ENCODE measurements around the gene CYTH3.
"Not testable (repeated sequence)": the region's sequence is repeated elsewhere in the genome, so short reads cannot be mapped to it uniquely, and the experiment has no call there.

CYTH3 gene

GRCh38 chr7:6163402-6163801, 109.0 kb downstream of the CYTH3 start:
- no peak for DNase-seq

- no peak for DNase-seq
Observed at GRCh38 chr7:6162650-6163366, 109.6 kb downstream of the CYTH3 start.

DNA sequence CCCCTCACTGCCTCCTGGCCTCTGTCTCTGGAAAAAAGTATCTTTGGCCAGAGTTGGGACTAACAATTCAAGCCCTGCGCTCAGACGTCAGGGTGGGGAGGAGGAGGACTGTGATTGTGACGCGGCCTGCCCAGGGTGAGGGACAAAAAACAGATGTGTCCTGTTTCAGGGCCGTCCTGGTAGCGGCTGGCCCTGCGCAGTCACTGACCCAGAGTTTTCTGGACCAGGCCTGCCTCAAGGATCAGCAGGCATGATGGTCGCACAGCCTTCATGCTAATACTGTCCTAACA, 110.1 kb downstream of the CYTH3 start:
- no peak for DNase-seq

DNA sequence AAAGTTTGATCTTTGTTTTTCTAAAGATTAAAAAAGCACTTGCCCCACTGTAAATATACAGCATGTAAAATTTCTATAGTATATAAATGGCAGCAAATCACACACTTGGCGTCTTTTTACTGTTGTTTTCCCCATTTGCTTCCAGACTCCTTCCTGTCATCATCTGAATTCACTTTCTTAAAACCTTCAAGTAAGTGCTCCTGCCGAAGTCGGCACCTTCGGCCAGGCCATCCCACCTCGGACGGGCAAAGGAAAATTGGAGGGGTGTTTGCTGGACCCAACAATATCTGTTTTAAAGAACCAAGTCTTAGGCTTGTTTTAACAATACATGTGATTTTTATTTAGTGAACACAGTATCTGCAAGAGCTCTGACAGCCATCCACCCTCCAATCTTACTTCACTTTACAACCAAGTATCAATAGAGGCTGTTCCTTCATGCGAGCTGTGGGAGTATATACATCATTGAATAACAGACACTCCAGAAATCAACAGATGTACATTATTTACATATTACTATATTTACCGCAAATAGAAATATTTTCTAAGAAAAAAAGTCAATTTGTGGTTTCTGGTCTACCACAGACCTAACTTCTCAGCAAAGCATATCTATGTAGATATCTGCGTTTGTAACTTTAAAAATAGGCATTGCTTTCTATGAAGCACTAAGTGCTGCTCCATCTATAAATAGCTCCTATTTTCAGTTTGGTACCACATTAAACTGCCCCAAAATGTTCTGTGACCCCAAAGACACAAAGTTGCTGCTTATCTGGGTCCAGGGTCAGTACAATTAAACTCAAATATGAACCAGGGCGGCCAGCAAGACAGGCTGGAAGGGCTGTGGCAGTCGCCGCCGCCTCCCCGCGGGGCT, 110.7 kb downstream of the CYTH3 start:
- DNase-seq: no peak

GRCh38 chr7:6160191-6160623, 112.2 kb downstream of the CYTH3 start:
- DNase-seq: no peak

- no peak for DNase-seq
Observed at GRCh38 chr7:6159524-6160031, 112.8 kb downstream of the CYTH3 start.

DNA sequence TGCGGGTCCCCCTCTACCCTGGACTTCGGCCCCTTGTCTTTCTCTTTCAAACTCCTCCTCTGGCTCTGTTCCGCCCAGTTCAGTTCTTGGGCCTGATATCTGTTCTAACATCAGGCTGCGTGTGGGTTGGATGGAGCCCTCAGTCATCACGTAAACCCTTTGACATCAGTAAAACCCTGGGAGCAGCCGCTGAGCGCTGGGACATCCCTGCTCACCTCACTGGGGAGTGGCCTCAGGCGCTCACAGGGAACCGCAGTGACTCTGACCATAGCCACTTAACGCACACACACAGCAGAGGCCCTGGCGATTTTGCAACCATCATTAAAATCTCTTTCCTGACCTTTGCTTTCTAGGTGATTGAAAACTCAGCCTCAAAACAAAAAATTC, 113.3 kb downstream of the CYTH3 start:
- no peak for DNase-seq

DNA sequence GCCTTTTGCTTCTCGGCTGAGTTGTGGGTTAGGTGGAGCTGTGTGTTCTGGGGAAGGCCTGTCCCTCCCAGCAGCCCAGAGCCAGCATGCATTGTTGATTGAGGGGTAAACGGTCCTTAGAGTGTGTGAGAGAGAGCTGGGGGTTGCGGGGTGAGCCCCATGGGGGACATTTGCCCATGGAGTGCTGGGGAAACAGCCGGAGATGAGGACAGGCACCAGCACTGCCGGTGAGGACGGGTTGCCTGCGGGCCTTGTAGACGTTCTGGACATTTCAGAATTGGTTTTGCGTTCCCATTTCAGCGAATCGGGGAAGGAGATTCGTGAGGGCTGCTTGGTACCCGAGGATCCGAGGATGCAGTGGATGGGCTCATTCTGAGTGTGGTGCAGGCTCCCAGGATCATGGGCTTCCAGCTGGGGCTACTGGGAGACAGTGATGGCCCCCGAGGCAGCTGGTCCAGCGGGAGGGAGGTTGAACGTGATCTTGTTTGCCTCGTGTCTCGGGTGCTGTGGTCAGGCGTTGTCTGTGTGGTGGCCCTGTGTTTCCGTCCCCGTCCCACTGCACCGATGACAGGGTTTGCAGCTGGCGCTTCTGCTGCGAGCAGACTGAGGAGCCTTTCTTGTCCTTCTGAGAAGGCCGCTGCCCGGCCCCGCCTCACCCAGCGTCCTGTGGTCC, 113.9 kb downstream of the CYTH3 start:
- no peak for DNase-seq

DNA sequence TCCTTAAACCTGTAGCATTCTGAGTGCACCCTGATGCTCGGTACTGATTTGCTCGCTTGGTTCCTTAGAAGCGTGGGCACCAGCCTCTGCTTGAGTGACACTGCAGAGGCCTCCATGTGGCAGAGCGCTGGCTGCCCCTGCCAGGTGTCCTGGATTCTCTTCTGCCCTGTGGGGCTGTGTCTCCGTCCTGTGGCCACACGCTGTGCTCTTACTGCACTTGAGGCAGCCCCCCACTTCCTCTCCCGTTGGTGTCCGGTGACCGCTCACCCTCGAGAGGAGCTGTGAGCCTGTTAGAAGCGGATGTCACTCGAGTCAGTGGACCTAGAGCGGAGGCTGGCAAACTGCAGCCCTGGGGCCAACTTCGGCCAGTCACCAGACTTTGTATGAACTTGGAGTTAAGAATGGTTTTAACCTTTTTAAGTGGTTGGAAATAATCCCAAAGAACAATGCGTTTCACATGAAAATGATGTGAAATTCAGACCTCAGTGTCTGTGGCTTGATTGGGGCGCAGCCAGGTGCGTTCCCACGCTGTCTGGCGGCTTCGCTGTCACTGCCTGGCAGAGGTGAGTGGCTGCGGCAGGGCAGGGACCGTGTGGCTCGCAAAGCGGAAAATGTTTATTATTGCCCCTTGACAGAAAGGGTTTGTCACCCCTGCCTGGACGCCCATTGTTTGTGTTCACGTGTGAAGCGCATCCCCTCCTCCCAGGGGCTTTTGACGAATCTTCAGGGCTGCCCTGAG, 114.6 kb downstream of the CYTH3 start:
- DNase-seq: no peak

GRCh38 chr7:6156734-6157133, 115.7 kb downstream of the CYTH3 start:
- DNase-seq: no peak

DNA sequence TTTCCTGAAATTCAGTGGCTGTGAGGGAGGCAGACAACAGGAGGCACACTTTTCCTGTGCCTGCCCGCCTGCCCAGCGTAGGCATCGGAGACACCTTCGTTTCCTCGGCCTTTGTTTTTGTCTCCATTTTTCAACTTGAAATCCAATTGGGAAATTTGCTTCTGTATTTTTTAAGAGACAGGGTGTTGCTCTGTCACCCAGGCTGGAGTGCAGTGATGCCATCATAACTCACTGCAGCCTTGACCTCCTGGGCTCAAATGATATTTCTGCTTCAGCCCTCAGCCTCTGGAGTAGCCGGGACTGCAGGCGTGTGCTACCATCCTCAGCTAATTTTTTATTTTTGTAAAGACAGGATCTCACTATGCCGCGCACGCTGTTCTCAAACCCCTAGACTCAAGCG, 116.8 kb downstream of the CYTH3 start:
- DNase-seq: no peak

DNA sequence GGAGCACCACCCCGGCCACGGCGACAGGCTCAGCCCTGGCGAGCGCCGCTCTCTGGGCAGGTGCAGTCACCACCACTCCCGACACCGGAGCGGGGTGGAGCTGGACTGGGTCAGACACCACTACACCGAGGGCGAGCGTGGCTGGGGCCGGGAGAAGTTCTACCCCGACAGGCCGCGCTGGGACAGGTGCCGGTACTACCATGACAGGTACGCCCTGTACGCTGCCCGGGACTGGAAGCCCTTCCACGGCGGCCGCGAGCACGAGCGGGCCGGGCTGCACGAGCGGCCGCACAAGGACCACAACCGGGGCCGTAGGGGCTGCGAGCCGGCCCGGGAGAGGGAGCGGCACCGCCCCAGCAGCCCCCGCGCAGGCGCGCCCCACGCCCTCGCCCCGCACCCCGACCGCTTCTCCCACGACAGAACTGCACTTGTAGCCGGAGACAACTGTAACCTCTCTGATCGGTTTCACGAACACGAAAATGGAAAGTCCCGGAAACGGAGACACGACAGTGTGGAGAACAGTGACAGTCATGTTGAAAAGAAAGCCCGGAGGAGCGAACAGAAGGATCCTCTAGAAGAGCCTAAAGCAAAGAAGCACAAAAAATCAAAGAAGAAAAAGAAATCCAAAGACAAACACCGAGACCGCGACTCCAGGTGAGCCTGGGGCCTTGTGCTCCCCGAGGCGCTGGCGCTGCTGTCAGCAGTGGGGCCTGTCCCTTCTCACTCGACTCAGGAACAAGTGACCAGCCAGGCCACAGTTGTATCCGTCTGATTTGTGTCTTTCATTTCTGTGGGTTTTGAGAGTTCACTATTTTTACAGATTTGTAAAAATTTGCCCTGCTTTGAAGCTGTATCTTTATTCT, 117.7 kb downstream of the CYTH3 start:
- no peak for DNase-seq

GRCh38 chr7:6153646-6154541, 118.5 kb downstream of the CYTH3 start:
- no peak for DNase-seq

DNA sequence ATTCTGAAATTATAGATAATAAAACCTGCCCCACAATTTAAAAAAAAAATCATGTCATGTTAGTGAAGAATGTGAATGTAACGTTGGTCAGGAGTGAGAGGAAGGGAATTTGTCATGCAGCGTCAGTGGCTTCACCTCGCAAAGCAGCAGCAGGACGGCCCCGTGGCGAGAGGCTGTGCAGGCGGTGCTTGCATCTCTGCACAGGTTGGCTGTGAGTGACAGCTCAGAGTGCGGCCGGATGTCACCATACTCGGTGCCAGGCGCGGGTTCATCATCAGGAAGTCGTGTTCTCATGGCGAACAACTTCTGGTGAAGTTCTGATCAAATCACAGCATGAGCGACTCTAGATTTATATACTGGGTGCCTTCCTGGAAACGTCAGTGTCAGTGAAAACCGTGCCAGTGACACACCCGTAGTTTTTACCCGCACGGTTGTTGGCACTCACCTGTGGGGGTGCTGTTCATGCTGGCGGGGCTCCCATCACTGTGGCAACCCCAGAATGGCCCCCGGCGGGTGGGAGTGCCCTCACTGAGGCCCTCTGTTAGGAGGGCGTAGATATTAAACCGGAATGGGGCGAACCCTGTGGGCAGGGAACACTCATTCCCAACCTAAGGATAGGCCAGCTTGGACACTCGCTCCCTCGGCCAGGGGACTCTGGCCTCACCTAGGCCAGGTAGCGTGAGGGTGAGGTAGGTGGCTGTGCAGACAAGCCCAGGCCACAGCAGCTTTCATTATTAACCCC, 120.3 kb downstream of the CYTH3 start:
- DNase-seq: no peak

GRCh38 chr7:6151527-6151926, 120.9 kb downstream of the CYTH3 start:
- DNase-seq: not testable (repeated sequence)

DNA sequence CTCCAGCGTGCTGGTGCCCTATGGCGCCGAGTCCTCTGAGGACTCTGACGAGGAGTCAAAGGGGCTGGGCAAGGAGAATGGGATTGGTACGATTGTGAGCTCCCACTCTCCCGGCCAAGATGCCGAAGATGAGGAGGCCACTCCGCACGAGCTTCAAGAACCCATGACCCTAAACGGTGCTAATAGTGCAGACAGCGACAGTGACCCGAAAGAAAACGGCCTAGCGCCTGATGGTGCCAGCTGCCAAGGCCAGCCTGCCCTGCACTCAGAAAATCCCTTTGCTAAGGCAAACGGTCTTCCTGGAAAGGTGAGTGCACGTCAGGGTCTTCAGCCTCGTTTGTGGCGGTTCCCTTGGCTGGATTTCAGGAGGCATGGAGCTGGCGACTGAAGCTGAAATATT, 122.4 kb downstream of the CYTH3 start:
- no peak for DNase-seq

- DNase-seq: no peak
Observed at GRCh38 chr7:6148724-6149360, 123.6 kb downstream of the CYTH3 start.

- DNase-seq: no peak
Observed at GRCh38 chr7:6147627-6148026, 124.8 kb downstream of the CYTH3 start.

GRCh38 chr7:6146666-6147065, 125.8 kb downstream of the CYTH3 start:
- DNase-seq: no peak

- no peak for DNase-seq
Observed at GRCh38 chr7:6143997-6144396, 128.4 kb downstream of the CYTH3 start.

Data from GF-D8 (cell line).